OCI-LY1 (cell line): ENCODE results near the gene RFX4.

Experiments used
- H2AFZ ChIP-seq: fragments of 200-600 bp; sonication (generic), shearing (Covaris generic); 2 replicates; pipeline ENCODE4 v1.6.0; 2014; ENCODE audit warnings: antibody characterized with exemption, mild to moderate bottlenecking, low read length
- H3F3A ChIP-seq: fragments of 200-600 bp; sonication (generic), shearing (Covaris generic); 2 replicates; pipeline ENCODE4 v1.6.0; 2014; ENCODE audit warnings: mild to moderate bottlenecking, antibody characterized with exemption, low read length, moderate library complexity; ENCODE audit not compliant: insufficient read depth
- H3K27ac ChIP-seq: fragments of 200-600 bp; sonication (generic); 2 replicates; pipeline ENCODE4 v1.5.1; 2014; ENCODE audit warnings: low read length, mixed run types, mild to moderate bottlenecking, low read depth; ENCODE audit not compliant: poor library complexity, severe bottlenecking
- H3K27me3 ChIP-seq: fragments of 200-600 bp; sonication (generic); 2 replicates; pipeline ENCODE4 v1.6.0; 2014; ENCODE audit warnings: antibody characterized with exemption, mild to moderate bottlenecking, low read length, moderate library complexity; ENCODE audit not compliant: insufficient read depth
- H3K36me3 ChIP-seq: fragments of 200-600 bp; sonication (generic); 2 replicates; pipeline ENCODE4 v1.6.1; 2014; ENCODE audit warnings: mild to moderate bottlenecking, antibody characterized with exemption, low read length, moderate library complexity, mixed read lengths; ENCODE audit not compliant: insufficient read depth
- H3K4me1 ChIP-seq: fragments of 200-600 bp; sonication (generic); 2 replicates; pipeline ENCODE4 v1.5.1; 2014; ENCODE audit warnings: mild to moderate bottlenecking, low read length, moderate library complexity; ENCODE audit not compliant: insufficient read depth, severe bottlenecking
- H3K4me2 ChIP-seq: fragments of 200-600 bp; sonication (generic), shearing (Covaris generic); 2 replicates; pipeline ENCODE4 v1.6.1; 2014; ENCODE audit warnings: low read length
- H3K4me3 ChIP-seq: fragments of 200-600 bp; sonication (generic); 2 replicates; pipeline ENCODE4 v1.5.1; 2014; ENCODE audit warnings: low read length, low read depth, mild to moderate bottlenecking, mixed read lengths; ENCODE audit not compliant: poor library complexity, severe bottlenecking
- H3K79me2 ChIP-seq: fragments of 200-600 bp; shearing (Covaris generic); 2 replicates; pipeline ENCODE4 v1.6.1; 2016; ENCODE audit warnings: mixed run types, low read length, mixed read lengths; ENCODE audit not compliant: insufficient read depth
- H3K9ac ChIP-seq: fragments of 200-600 bp; sonication (generic), shearing (Covaris generic); 2 replicates; pipeline ENCODE4 v1.6.1; 2014; ENCODE audit warnings: mild to moderate bottlenecking, low read length, mixed read lengths
- H3K9me2 ChIP-seq: fragments of 200-600 bp; sonication (generic), shearing (Covaris generic); 2 replicates; pipeline ENCODE4 v1.6.1; 2014; ENCODE audit warnings: low read depth, mild to moderate bottlenecking, low read length, mixed read lengths
- H3K9me3 ChIP-seq: fragments of 200-600 bp; shearing (Covaris generic); 2 replicates; pipeline ENCODE4 v1.6.1; 2014; ENCODE audit warnings: low read length, mixed read lengths
- H4K20me1 ChIP-seq: fragments of 200-600 bp; sonication (generic), shearing (Covaris generic); 2 replicates; pipeline ENCODE4 v1.6.0; 2016; ENCODE audit warnings: mild to moderate bottlenecking, low read length; ENCODE audit not compliant: insufficient read depth
- EZH2 ChIP-seq: fragments of 200-600 bp; sonication (generic), shearing (Covaris generic); IDR thresholded peaks from 2 replicates; pipeline ENCODE4 v1.8.0; 2017; ENCODE audit warnings: borderline replicate concordance, mixed run types, mild to moderate bottlenecking, antibody characterized with exemption, low read length, moderate library complexity, mixed read lengths
- TF ChIP-seq, protein P1 (sequence below): fragments of 200-600 bp; sonication (generic), shearing (Covaris generic); IDR thresholded peaks from 2 replicates; pipeline ENCODE4 v1.5.1; 2017; ENCODE audit warnings: mild to moderate bottlenecking, antibody characterized with exemption, low read length, moderate library complexity, mixed read lengths

Gene RFX4

DNA sequence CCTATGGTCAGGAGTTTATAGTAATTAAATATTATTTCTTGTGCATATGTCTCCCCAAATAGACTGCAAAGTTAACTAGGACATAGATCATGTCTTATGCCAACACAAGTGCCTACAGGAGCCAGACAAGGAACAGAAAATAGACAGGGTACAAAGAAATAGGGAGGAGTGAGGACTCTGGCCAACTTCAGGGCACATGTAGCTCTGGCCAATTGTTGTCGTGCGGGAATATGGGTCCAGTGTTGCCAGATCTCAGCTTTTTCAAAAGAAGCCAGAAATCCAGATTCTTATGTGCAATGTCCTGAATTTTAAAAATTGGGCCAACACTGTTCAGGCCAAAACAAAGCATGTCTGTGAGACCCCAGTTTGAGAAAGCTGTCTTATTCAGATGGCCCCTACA lies 68.7 kb downstream of the RFX4 start:
- Histone ChIP-seq H3K9me2 (no peaks in the 10 kb centered on the region), H3K4me2 (no peak overlapping the region), H3K79me2 (no peaks in the 10 kb centered on the region), H3K27ac (no peak overlapping the region), H3K27me3 (no peaks in the 10 kb centered on the region), H2AFZ (no peak overlapping the region), H3K9ac (no peak overlapping the region), H3K4me1 (no peaks in the 10 kb centered on the region), H3F3A (no peaks in the 10 kb centered on the region), H3K4me3 (no peak overlapping the region), H3K36me3 (no peaks in the 10 kb centered on the region), H3K9me3 (no peaks in the 10 kb centered on the region), H4K20me1 (no peaks in the 10 kb centered on the region)
- no peak for TF ChIP-seq EZH2
- TF ChIP-seq, protein P1, sequence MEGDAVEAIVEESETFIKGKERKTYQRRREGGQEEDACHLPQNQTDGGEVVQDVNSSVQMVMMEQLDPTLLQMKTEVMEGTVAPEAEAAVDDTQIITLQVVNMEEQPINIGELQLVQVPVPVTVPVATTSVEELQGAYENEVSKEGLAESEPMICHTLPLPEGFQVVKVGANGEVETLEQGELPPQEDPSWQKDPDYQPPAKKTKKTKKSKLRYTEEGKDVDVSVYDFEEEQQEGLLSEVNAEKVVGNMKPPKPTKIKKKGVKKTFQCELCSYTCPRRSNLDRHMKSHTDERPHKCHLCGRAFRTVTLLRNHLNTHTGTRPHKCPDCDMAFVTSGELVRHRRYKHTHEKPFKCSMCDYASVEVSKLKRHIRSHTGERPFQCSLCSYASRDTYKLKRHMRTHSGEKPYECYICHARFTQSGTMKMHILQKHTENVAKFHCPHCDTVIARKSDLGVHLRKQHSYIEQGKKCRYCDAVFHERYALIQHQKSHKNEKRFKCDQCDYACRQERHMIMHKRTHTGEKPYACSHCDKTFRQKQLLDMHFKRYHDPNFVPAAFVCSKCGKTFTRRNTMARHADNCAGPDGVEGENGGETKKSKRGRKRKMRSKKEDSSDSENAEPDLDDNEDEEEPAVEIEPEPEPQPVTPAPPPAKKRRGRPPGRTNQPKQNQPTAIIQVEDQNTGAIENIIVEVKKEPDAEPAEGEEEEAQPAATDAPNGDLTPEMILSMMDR, result no peak

GRCh38 chr12:106652510-106653015 lies 69.8 kb downstream of the RFX4 start:
- Histone ChIP-seq H3F3A (no peaks in the 10 kb centered on the region), H4K20me1 (no peaks in the 10 kb centered on the region), H3K9me3 (no peaks in the 10 kb centered on the region), H3K27me3 (no peaks in the 10 kb centered on the region), H3K4me3 (no peak overlapping the region), H2AFZ (no peak overlapping the region), H3K79me2 (no peaks in the 10 kb centered on the region), H3K4me1 (no peaks in the 10 kb centered on the region), H3K27ac (no peak overlapping the region), H3K36me3 (no peaks in the 10 kb centered on the region), H3K9me2 (no peaks in the 10 kb centered on the region), H3K9ac (no peak overlapping the region), H3K4me2 (no peak overlapping the region)
- no peak for TF ChIP-seq EZH2
- TF ChIP-seq, protein P1, result no peak

- Histone ChIP-seq H3K27ac (no peak overlapping the region), H3K36me3 (no peaks in the 10 kb centered on the region), H3K9me2 (no peaks in the 10 kb centered on the region), H4K20me1 (no peaks in the 10 kb centered on the region), H3K4me1 (no peaks in the 10 kb centered on the region), H3K9ac (no peak overlapping the region), H3K79me2 (no peaks in the 10 kb centered on the region), H3F3A (no peaks in the 10 kb centered on the region), H3K27me3 (no peaks in the 10 kb centered on the region), H3K9me3 (no peaks in the 10 kb centered on the region), H3K4me2 (no peak overlapping the region), H2AFZ (no peak overlapping the region), H3K4me3 (no peak overlapping the region)
- no peak for TF ChIP-seq EZH2
- TF ChIP-seq, protein P1, result no peak
Observed at GRCh38 chr12:106655577-106655976, 72.8 kb downstream of the RFX4 start.
